B cell (primary cell): ENCODE measurements around the gene TRIM61.

ENCODE experiments used
- EZH2 ChIP-seq: IDR thresholded peaks from 2 replicates; pipeline ENCODE4 v1.6.1; 2012; ENCODE audit warnings: borderline replicate concordance, low read depth, mild to moderate bottlenecking, moderate library complexity, low read length; ENCODE audit not compliant: insufficient read depth, poor library complexity, severe bottlenecking
- TF ChIP-seq, protein P1 (sequence below): fragments of 200-600 bp; IDR thresholded peaks from one replicate; pipeline ENCODE4 v1.8.0; 2022; ENCODE audit warnings: antibody characterized with exemption, mild to moderate bottlenecking

DNA sequence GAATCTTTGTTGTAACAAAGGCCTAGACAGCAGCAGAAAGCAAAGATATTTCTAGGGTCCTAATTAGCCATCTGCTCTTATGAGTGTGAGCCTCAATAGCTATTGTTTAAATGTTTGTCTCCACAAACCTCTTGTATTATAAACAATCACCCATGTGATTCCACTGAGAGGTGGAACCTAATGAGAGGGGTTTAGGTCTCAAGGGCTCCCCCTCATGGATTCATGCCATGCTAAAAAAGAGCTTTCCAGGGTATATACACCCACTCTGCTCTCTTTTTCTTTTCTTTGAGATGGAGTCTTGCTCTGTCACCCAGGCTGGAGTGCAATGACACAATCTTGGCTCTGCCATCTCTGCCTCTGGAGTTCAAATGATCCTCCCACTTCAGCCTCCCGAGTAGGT lies 42.1 kb downstream of the TRIM61 start:
- TF ChIP-seq, protein P1, sequence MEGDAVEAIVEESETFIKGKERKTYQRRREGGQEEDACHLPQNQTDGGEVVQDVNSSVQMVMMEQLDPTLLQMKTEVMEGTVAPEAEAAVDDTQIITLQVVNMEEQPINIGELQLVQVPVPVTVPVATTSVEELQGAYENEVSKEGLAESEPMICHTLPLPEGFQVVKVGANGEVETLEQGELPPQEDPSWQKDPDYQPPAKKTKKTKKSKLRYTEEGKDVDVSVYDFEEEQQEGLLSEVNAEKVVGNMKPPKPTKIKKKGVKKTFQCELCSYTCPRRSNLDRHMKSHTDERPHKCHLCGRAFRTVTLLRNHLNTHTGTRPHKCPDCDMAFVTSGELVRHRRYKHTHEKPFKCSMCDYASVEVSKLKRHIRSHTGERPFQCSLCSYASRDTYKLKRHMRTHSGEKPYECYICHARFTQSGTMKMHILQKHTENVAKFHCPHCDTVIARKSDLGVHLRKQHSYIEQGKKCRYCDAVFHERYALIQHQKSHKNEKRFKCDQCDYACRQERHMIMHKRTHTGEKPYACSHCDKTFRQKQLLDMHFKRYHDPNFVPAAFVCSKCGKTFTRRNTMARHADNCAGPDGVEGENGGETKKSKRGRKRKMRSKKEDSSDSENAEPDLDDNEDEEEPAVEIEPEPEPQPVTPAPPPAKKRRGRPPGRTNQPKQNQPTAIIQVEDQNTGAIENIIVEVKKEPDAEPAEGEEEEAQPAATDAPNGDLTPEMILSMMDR: no peak
- no peak for TF ChIP-seq EZH2
